ENCODE measurements around the gene UBE2E2. TPM values are rescaled to one million over a fixed set of nuclear protein-coding genes. Genes with fewer than 3 reads are reported as not detected.

Gene UBE2E2
- total RNA-seq, 4 donors from 2014 or later, result 3.1 to 58.5 (median 25.0) TPM

GRCh38 chr3:23547905-23548650 is 345.0 kb downstream of the UBE2E2 start:
- Histone ChIP-seq H3K4me3 (no peak overlapping the region), H3K27ac (no peak overlapping the region), H3K36me3 (no peaks in the 10 kb centered on the region), H3K4me1 (no peaks in the 10 kb centered on the region), H3K9me3 (no peaks in the 10 kb centered on the region), H3K27me3 (no peaks in the 10 kb centered on the region)
- TF ChIP-seq, protein P1, sequence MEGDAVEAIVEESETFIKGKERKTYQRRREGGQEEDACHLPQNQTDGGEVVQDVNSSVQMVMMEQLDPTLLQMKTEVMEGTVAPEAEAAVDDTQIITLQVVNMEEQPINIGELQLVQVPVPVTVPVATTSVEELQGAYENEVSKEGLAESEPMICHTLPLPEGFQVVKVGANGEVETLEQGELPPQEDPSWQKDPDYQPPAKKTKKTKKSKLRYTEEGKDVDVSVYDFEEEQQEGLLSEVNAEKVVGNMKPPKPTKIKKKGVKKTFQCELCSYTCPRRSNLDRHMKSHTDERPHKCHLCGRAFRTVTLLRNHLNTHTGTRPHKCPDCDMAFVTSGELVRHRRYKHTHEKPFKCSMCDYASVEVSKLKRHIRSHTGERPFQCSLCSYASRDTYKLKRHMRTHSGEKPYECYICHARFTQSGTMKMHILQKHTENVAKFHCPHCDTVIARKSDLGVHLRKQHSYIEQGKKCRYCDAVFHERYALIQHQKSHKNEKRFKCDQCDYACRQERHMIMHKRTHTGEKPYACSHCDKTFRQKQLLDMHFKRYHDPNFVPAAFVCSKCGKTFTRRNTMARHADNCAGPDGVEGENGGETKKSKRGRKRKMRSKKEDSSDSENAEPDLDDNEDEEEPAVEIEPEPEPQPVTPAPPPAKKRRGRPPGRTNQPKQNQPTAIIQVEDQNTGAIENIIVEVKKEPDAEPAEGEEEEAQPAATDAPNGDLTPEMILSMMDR (IDR thresholded peaks at IDR 0.05), result no peak
- TF ChIP-seq POLR2A (IDR thresholded peaks at IDR 0.05), result no peak
- intact Hi-C loops (cut with DNase I; ENCODE audit: low total_unique reads), result no loop called here
- no peak for DNase-seq

- H3K27ac ChIP-seq, result no peak overlapping the region
- TF ChIP-seq POLR2A (IDR thresholded peaks at IDR 0.05), result no peak
- TF ChIP-seq, protein P1 (IDR thresholded peaks at IDR 0.05), result no peak
- no peaks in the 10 kb centered on the region for H3K4me1 ChIP-seq
- H3K36me3 ChIP-seq, result no peaks in the 10 kb centered on the region
- no peak for DNase-seq
- no peaks in the 10 kb centered on the region for H3K27me3 ChIP-seq
- no peaks in the 10 kb centered on the region for H3K9me3 ChIP-seq
- no peak overlapping the region for H3K4me3 ChIP-seq
- intact Hi-C loops (cut with DNase I; ENCODE audit: low total_unique reads), result no loop called here
Observed at GRCh38 chr3:23548706-23549105, 345.6 kb downstream of the UBE2E2 start.

- intact Hi-C loops (cut with DNase I; ENCODE audit: low total_unique reads), result no loop called here
Observed at GRCh38 chr3:23549148-23549910, 346.2 kb downstream of the UBE2E2 start.

GRCh38 chr3:23550402-23550801 is 347.3 kb downstream of the UBE2E2 start:
- Histone ChIP-seq H3K27ac (no peak overlapping the region), H3K27me3 (no peaks in the 10 kb centered on the region), H3K9me3 (no peaks in the 10 kb centered on the region), H3K36me3 (no peaks in the 10 kb centered on the region), H3K4me1 (no peaks in the 10 kb centered on the region), H3K4me3 (no peak overlapping the region)
- intact Hi-C loops (cut with DNase I; ENCODE audit: low total_unique reads), result no loop called here
- TF ChIP-seq POLR2A (IDR thresholded peaks at IDR 0.05), result no peak
- TF ChIP-seq, protein P1 (IDR thresholded peaks at IDR 0.05), result no peak
- no peak for DNase-seq

More at GRCh38 chr3:23549148-23549910, 346.2 kb downstream of the UBE2E2 start:
- Histone ChIP-seq H3K27me3 (no peaks in the 10 kb centered on the region), H3K36me3 (no peaks in the 10 kb centered on the region), H3K4me1 (no peaks in the 10 kb centered on the region), H3K4me3 (no peak overlapping the region), H3K27ac (no peak overlapping the region), H3K9me3 (no peaks in the 10 kb centered on the region)
- no peak for DNase-seq
- TF ChIP-seq, protein P1 (IDR thresholded peaks at IDR 0.05), result no peak
- no peak for TF ChIP-seq POLR2A (IDR thresholded peaks at IDR 0.05)

DNA sequence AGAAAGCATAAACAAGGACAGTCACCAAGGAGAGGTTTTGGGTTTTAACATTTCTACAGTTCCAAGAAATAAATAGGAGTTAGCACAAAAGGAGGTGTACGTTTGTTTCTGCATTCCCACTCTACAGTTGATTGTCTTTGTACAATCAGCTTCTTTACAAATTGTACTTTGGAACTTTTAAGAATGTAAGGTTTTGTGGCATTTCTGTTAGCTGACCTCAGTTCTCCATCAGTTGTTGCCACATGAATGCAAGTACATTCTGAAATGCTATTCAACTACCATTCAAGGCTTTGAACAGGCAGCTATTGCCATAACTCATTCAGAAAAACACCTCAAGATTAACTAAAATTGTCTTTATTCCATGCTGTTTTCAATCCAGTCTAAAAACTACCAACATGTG is 349.4 kb downstream of the UBE2E2 start:
- DNase-seq, result no peak
- Histone ChIP-seq H3K36me3 (no peaks in the 10 kb centered on the region), H3K27ac (no peak overlapping the region), H3K27me3 (no peaks in the 10 kb centered on the region), H3K9me3 (no peaks in the 10 kb centered on the region), H3K4me1 (no peaks in the 10 kb centered on the region), H3K4me3 (no peak overlapping the region)
- intact Hi-C loops (cut with DNase I; ENCODE audit: low total_unique reads), result no loop called here
- TF ChIP-seq, protein P1 (IDR thresholded peaks at IDR 0.05), result no peak
- TF ChIP-seq POLR2A (IDR thresholded peaks at IDR 0.05), result no peak
